AG09319 (cell line): ENCODE data around the gene CASP1.
"Not testable (repeated sequence)": the region's sequence is repeated elsewhere in the genome, so short reads cannot be mapped to it uniquely, and the experiment has no call there.

Source experiments
- DNase-seq: peaks from one replicate; pipeline ENCODE4 v3.0.0-alpha.2; 2010; ENCODE audit warnings: low read depth; ENCODE audit errors: extremely low read depth
- TF ChIP-seq, protein P1 (sequence below): IDR thresholded peaks from 2 replicates; pipeline ENCODE4 v1.5.1; 2011; ENCODE audit warnings: low read depth, mild to moderate bottlenecking, inconsistent platforms, low read length, moderate library complexity

Gene CASP1

DNA sequence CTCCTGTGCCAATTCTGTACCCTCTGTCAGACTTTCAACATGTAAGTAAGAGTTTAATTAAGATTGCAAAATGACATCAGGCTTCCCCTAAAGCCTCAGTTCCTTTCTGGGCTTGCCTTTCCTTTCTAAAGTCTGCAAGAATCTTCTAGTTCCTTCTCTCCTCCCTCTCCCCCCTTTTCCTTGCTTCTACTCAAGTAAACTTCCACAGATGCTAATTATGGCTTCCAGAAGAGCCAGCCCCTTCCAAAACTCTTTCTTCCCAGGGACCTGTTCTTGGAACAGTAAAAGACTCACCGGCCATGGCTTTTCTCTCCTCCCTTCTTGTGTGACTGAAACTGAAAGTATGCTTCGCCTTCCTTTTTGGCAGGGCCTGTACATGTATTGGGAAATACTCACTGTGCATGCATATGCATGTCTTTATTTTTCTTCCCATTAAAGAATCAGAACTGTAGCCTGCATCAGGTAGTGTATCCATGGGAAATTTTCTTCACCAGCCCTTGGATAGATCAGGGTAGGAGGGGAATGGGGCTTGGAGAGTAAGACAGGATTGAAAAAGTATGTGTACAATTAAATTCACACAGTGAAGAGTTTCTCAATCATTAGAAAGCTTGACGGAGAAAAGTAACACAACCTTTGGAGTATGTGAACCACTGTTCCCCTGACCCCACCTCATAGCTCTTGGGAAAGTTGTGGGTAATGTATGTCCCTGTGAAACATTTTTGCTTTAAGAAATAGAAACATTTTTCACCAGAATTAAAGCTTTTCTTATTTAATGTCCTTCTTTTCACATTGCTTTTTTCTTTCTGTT lies at the start of gene CASP1:
Gene CASP1 (minus strand): TSS at position 332 of the 808 bp plus-strand sequence. CDS start 31 bp downstream, at position 301.
- peak; percentile 47 for DNase-seq
- TF ChIP-seq, protein P1, sequence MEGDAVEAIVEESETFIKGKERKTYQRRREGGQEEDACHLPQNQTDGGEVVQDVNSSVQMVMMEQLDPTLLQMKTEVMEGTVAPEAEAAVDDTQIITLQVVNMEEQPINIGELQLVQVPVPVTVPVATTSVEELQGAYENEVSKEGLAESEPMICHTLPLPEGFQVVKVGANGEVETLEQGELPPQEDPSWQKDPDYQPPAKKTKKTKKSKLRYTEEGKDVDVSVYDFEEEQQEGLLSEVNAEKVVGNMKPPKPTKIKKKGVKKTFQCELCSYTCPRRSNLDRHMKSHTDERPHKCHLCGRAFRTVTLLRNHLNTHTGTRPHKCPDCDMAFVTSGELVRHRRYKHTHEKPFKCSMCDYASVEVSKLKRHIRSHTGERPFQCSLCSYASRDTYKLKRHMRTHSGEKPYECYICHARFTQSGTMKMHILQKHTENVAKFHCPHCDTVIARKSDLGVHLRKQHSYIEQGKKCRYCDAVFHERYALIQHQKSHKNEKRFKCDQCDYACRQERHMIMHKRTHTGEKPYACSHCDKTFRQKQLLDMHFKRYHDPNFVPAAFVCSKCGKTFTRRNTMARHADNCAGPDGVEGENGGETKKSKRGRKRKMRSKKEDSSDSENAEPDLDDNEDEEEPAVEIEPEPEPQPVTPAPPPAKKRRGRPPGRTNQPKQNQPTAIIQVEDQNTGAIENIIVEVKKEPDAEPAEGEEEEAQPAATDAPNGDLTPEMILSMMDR: no peak

DNA sequence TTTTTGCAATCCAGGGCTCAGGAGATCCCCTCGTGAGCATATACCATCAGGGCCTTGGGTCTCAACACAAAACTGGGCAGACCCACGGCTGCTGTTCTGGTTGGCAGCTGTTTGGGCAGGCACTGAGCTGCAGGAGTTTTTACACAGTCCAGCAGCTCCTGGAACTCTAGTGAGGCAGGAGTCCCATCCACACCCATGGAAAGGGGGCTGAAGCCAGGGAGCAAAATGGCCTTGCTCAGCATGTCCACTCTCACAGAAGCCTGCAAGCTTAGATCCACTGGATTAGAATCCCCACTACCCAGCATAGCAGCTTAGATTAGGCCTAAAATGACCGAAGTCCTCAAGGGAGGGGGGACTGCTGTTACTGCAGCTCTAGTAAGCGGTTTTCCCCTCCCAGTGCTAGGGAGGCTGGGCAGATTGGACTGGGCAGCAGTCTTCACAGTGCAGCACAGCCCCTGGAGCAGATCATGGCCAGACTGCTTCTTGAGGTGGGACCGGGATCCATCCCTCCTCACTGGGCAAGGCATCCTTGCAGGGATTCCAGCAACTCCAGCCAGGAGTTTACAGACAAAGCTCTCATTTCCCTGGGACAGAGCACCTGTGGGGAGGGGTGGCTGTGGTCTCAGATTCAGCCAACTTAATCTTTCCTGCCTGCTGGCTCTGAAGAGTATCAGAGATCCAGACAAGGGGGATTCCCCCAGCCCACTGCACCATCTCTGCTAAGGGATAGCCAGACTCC lies 46.6 kb upstream of the CASP1 start:
- DNase-seq: no peak
- TF ChIP-seq, protein P1: no peak

DNA sequence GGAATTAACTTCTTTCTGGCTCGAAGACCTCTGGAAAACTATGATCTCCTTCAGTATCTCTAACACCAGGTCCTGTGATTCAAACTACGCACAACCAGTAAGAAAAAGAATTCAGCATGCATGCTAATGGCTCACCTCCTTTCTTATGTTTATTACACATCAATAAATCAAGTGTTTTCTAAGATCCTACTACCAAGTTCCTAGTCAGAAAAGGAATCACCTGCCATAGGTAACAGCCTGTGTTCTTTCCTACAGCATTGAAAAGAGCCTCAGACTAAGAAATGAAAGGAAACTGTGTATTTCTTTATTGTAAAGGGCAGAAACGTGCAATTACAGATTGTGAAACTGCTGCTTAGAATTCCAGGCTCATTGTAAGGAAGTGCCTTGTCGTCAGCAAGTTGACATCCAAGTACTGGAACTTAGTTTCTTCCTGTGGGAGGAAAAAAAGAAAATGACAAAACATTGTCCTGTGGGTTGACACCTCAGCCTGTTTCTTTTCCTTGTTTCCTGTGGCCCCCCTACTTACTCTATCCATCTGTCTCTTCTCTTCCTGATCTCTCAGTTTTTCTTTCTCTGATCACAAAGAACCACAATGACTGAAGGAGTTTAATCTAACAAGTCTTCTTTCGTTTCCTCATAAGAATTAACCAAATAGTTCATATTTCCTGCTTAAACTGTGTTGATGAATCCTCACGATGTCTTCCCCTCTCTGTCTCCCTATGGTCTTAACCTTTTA lies 45.4 kb upstream of the CASP1 start:
- not testable (repeated sequence) for DNase-seq

DNA sequence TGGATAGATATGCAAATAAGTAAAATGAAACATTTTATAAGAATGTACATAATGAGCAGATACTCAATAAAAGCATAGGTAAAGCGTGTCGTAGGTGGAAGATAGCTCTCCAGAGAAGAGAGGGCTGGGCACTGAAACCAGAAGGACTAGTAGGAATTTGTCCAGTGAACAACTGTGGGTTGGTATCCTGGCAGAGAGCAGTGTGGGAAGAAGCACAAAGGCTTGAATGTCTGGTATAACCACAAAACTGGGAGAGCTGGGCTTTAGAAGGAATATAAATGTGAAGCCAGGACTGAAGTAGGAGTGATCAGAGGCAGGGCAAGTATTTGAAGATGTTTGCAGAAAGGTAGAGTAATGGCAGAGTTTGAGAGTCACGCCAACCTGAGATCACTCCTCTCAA lies 43.3 kb upstream of the CASP1 start:
- no peak for DNase-seq
- TF ChIP-seq, protein P1: no peak

- DNase-seq: not testable (repeated sequence)
Measured at GRCh38 chr11:105077141-105077790, 42.3 kb upstream of the CASP1 start.

- no peak for DNase-seq
Measured at GRCh38 chr11:105074166-105074530, 39.2 kb upstream of the CASP1 start.

DNA sequence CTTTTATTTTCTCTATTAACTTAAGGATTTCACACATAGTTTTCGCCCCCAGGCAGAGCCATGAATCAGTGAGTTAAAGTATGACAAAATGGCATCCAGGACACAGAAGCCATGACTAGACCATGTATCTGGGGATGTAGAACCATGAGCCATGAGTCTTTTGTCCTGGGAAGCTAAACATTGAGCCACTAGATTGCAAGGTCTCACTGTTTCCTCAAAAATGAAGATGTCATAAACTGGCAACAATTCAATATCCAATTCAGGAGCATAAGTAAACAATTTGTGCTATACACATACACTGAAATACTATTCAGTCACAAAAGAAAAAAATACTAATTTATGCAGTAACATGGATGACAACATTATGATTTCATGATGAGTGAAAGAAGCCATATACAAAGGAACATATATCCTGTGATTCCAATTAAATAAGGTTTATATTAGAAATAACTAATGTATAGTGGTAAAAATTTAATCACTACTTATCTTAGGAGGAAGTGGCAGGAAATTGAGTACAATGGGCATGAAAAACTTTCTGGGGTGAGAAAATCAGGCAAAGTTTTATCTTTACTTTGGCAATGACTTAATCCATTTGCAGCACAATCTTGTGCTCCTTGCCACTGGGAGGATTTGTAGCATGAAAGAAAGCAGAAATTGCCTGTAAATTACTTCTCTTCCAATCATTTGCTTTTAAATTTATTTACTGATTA lies 38.7 kb upstream of the CASP1 start:
- DNase-seq: no peak
- TF ChIP-seq, protein P1: no peak

More at GRCh38 chr11:105074166-105074530, 39.2 kb upstream of the CASP1 start:
- TF ChIP-seq, protein P1: no peak

DNA sequence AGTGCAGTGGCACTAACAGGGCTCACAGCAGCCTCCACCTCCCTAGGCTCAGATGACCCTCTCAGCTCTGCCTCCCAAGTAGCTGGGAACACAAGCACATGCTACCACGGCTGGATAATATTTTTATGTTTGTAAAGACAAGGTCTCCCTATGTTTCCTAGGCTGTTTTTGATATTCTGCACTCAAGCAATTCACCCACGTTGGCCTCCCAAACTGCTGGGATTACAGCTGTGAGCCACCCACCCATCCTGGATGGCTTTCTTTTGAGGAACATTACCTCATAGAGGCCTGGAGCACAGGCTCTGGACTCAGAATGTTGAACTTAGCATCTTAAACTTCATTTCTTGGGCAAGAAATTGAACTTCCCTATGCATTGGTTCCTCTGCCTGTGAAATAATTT lies 37.1 kb upstream of the CASP1 start:
- DNase-seq: not testable (repeated sequence)
